NCI-H526 treated with DMSO at 0.1 percent for 48 hours (cell line): ENCODE results near the gene GSTT4.
"Not testable (repeated sequence)": the region's sequence is repeated elsewhere in the genome, so short reads cannot be mapped to it uniquely, and the experiment has no call there.

Experiments
- DNase-seq: peaks from one replicate; lab custom pipeline; 2025; lab: John Stamatoyannopoulos, UW

The GSTT4 gene

DNA sequence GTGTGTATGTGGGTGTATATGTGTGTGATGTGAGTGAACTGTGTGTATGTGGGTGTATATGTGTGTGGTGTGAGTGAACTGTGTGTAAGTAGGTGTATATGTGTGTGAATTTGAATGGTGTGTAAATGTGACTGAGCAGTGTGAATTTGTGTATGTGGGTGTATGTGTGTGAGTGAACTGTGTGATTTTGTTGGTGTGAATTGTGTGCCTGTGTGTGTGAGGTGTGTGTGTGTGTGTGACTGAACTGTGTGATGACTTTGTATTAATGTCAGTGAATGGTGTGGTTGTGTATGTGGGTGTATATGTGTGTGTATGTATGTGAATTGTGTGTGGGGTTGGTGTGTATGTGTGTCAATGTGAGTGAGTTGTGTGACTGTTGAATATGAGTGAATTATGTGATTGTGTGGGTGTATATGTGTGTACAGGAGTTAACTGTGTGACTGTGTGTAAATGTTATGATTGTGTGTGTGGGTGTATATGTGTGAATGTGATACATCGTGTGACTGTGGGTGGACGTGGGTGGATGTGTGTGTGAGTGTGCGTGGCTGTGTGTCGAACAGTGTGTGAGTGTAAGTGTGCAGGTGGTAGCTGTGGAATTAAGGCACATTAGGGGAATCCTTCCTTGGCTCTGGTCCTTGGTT is 18.6 kb downstream of the GSTT4 start:
- not testable (repeated sequence) for DNase-seq

DNA sequence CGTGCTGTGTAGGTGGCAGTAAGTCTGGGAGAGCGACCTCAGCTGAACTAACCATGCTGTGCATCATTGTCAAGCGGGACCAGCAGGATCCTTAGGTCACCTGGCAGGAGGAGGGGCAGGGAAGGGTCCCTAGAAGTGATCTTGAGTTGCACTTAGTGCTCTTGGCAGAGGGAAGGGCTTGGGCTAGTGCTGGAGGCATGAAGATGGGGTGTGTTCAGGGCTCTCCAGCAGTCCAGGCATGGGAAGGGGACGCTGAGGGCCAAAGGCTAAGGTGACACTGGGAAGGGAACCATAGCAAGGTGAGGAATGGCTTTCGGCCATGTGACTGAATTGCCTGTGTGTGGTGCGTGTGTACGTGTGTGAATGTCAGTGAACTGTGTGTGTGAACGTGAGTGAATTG is 19.2 kb downstream of the GSTT4 start:
- not testable (repeated sequence) for DNase-seq

DNA sequence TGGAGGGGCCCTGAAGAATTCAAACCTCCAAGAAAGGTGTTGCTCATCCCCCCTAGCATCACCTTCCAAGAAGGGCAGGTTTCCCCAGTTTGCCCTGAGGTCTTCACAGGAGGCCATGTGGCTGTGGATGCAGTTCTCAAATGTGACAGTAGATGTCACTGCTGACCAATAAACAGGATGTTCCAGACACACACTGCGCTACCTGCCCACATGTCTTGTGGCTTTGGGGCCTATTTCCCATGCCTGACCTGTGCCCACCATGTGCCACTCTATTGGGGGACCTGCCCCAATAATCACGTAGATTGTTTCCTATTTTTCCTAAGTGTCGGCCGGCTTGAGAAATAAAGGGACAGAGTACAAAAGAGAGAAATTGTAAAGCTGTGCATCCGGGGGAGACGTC is 20.8 kb downstream of the GSTT4 start:
- DNase-seq = no peak

DNA sequence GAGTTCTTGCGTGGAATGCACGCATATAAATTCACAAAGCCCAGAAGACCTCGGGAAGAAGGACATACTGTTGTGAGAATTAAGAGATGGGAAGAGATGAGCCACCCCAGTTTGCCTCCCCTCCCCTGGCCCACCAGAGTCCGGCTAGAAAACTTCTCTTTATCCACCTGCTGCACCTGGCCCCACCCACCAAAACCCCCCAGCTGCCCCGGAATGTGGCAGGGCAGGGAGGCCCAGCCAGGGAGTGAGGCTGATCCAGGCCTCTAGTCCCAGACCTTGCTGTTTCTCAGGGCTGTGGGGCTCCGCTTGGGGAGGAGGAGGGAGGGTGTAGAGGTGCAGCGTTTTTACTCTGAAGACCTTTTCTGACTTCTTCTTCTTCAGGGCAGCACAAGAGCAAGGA is 24.7 kb downstream of the GSTT4 start:
- not testable (repeated sequence) for DNase-seq

DNA sequence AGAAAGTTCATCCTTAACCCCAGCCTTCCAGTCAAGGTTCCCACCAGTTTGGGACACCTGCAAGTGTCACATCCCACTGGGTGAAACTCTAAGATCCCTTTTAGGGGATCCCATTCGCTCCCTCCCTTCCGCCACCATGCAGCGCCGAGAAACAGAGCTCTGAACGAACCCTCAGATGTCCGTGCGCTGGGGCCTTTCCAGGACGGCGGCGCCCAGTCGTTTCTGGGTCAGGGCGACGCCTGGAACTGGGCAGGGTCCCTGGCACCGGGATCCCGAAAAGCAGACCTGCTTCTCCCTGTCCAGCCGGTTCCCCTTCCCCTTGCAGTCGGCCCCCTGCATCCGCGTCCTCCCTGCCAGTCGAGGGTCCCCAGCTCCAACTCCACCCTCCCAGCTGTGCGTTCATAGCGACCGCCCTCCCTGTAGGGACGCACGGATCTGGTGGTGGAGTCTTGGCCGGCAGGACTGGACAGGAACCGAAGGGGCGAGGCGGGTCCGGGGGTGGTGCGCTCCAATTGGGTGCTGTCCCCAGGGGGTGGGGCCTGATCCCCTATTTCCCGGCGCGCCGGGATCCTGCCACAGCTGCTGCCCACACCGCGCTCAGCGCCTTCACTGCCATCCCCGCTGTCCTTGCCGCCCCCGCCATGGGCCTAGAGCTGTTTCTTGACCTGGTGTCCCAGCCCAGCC is 25.6 kb downstream of the GSTT4 start, which contains the start of gene GSTT2:
GSTT2 (plus strand) TSS at position 578 of the 684 bp plus-strand sequence.
- not testable (repeated sequence) for DNase-seq

DNA sequence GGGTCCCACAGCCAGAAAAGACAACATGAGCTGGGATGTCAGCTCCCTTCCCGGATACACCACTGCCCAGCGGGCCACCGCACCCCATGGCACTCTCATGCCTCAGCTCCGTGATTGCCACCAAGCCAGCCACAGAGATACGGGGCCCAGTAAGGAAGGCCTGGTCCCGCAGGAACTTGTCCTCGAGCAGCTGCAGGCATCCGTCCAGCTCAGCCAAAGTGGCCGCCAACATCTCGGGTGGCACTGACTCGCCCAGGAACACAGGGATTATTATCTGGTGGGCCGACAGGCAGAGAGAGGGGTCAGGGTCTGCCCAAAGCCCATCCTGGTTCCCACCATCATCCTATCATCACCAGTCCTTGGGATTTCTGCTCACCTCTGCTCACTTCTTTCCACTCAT is 27.9 kb downstream of the GSTT4 start:
- not testable (repeated sequence) for DNase-seq

DNA sequence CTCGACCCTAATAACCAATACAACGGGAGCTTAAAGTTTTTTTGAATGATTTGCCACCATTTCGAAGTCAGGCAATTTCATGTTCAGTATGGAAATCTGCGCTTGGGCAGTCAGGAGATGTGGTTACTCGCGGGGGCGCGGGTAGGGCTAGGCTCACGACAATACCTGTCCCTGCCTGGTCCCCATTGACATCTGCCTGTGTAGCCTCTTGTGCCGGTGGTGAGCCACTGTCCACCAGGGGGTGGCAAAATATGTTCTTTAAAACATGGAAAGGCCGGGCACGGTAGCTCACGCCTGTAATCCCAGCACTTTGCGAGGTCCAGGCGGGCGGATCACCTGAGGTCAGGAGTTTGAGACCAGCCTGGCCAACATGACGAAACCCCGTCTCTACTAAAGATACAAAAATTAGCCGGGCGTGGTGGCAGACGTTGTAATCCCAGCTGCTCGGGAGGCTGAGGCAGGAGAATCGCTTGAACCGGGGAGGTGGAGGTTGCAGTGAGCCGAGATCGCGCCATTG is 30.4 kb downstream of the GSTT4 start:
- not testable (repeated sequence) for DNase-seq

DNA sequence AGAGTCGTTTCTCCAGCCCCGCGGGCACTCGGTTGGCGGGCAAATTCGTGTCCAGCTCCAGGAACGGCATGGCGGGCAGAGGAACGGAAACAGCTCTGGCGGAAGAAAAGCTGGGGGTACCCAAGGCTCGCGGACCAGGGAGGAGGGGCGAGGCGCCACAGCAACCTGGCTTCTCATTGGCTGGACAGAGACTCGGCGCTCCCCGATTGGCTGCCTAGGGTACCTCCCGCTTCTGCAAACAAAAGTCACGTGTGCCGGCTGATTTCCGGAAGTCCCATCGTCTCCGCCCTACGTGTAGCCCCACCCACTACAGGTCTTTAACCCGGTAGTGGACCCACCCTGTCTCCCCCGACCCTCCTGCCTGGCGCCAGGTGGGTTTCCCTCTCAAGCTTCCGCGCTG is 30.9 kb downstream of the GSTT4 start, which contains the start of gene DDT:
DDT (minus strand) TSS at position 97 of the 400 bp plus-strand sequence; CDS start at position 70, 27 bp downstream.
- not testable (repeated sequence) for DNase-seq

DNA sequence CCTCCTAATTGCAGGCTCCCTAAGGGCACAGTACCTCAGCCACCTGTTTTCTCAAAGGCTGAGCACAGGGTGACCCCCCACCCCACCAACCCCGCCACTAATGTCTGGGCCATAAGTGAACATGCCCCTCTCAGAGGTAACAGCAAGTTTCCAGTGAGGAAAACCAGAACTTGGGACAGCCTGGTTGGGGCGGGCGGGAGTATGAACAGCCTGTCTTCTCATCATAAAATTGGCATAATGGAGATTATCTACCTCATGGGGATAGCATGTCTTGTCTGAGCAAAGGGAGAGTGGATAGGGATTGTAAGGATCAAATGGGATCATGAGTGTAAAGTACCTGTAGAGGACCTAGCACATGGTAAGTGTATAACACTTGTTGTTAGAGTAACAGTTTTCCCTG is 33.3 kb downstream of the GSTT4 start:
- not testable (repeated sequence) for DNase-seq

DNA sequence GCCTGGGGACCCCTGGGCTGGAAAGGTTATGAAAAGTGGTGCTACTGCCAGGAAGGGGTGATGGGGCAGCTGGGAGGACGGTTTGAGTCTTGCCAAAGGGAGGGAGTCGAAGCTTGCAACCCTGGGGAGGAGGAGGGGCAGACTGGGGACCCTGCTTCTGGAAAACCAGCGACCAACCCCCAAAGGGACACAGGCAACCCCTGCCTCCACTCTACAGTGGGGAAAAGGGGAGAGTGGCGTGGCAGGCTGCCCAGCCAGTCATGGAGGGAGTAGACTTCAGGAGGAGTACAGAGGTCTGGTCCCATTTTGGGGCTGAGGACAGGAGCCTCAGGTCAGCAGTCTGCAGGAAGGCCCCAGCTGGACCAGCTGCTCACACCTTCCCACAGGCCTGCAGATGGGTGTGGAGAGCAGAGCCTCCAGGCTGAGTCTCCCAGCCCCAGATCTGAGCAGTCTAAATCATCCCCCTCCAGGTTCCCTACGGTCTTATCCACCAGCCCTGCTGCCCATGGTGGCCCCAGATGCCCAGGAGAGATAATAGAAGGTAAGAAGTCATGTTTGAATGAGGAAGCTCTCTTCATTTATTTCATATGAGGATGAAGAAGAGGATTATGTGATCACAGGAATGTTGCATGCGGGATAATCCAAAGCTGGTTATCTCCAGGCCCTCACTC is 34.3 kb downstream of the GSTT4 start:
- no peak for DNase-seq

DNA sequence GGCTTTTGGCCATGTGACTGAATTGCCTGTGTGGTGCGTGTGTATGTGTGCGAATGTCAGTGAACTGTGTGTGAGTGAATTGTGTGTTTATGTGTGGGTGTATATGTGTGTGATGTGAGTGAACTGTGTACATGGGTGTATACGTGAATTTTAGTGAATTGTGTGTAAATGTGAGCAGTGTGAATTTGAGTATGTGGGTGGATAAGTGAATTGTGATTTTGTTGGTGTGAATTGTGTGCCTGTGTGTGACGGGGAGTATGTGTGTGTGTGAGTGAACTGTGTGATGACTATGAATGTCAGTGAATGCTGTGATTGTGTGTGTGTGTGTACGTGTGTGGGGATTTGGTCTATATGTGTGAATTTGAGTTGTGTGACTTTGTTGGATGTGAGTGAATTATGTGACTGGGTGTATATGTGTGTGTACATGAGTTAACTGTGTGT is 35.0 kb downstream of the GSTT4 start:
- DNase-seq = no peak

DNA sequence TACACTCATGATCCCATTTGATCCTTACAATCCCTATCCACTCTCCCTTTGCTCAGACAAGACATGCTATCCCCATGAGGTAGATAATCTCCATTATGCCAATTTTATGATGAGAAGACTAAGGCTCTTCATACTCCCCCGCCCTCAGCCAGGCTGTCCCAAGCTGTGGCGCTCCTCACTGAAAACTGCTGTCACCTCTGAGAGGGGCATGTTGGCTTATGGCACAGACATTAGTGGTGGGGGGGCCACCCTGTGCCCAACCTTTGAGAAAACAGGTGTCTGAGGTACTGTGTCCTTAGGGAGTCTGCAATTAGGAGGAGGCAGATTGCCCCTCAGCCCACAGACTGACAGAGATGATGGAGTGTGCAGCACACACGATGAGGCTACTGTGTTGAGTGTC is 36.2 kb downstream of the GSTT4 start:
- DNase-seq = no peak

DNA sequence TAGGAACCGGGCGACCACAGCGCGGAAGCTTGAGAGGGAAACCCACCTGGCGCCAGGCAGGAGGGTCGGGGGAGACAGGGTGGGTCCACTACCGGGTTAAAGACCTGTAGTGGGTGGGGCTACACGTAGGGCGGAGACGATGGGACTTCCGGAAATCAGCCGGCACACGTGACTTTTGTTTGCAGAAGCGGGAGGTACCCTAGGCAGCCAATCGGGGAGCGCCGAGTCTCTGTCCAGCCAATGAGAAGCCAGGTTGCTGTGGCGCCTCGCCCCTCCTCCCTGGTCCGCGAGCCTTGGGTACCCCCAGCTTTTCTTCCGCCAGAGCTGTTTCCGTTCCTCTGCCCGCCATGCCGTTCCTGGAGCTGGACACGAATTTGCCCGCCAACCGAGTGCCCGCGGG is 38.7 kb downstream of the GSTT4 start, which contains the start of gene DDTL:
DDTL (plus strand) TSS at position 321 of the 400 bp plus-strand sequence; CDS start at position 348, 27 bp downstream.
- DNase-seq = not testable (repeated sequence)

DNA sequence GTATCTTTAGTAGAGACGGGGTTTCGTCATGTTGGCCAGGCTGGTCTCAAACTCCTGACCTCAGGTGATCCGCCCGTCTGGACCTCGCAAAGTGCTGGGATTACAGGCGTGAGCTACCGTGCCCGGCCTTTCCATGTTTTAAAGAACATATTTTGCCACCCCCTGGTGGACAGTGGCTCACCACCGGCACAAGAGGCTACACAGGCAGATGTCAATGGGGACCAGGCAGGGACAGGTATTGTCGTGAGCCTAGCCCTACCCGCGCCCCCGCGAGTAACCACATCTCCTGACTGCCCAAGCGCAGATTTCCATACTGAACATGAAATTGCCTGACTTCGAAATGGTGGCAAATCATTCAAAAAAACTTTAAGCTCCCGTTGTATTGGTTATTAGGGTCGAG is 39.2 kb downstream of the GSTT4 start:
- not testable (repeated sequence) for DNase-seq

DNA sequence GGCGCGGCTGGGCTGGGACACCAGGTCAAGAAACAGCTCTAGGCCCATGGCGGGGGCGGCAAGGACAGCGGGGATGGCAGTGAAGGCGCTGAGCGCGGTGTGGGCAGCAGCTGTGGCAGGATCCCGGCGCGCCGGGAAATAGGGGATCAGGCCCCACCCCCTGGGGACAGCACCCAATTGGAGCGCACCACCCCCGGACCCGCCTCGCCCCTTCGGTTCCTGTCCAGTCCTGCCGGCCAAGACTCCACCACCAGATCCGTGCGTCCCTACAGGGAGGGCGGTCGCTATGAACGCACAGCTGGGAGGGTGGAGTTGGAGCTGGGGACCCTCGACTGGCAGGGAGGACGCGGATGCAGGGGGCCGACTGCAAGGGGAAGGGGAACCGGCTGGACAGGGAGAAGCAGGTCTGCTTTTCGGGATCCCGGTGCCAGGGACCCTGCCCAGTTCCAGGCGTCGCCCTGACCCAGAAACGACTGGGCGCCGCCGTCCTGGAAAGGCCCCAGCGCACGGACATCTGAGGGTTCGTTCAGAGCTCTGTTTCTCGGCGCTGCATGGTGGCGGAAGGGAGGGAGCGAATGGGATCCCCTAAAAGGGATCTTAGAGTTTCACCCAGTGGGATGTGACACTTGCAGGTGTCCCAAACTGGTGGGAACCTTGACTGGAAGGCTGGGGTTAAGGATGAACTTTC is 44.0 kb downstream of the GSTT4 start, which contains the start of gene GSTT2B:
GSTT2B (minus strand) TSS at position 112 of the 688 bp plus-strand sequence; CDS start at position 48, 64 bp downstream.
- DNase-seq = not testable (repeated sequence)

DNA sequence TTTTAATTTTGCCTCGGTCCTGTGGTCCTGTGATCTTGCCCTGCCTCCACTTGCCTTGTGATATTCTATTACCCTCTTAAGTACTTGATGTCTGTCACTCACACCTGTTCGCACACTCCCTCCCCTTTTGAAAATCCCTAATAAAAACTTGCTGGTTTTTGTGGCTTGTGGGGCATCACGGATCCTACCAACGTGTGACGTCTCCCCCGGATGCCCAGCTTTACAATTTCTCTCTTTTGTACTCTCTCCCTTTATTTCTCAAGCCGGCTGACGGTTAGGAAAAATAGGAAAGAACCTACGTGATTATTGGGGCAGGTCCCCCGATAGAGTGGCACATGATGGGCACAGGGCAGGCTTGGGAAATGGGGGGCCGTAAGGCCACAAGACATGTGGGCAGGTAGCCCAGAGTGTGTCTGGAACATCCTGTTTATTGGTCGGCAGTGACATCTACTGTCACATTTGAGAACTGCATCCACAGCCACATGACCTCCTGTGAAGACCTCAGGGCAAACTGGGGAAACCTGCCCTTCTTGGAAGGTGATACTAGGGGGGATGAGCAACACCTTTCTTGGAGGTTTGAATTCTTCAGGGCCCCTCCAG is 48.9 kb downstream of the GSTT4 start:
- DNase-seq = peak; percentile 0

DNA sequence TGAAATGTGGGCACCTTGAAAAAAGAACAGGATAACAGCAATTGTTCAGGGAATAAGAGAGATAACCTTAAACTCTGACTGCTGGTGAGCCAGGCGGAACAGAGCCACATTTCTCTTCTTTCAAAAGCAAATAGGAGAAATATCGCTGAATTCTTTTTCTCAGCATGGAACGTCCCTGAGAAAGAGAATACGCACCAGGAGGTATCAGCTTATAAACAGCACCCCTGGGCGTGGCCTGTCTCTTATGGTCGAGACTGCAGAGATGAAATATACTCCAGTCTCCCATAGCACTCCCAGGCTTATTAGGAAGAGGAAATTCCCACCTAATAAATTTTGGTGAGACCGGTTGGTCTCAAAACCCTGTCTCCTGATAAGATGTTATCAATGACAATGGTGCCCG is 49.4 kb downstream of the GSTT4 start:
- DNase-seq = not testable (repeated sequence)

DNA sequence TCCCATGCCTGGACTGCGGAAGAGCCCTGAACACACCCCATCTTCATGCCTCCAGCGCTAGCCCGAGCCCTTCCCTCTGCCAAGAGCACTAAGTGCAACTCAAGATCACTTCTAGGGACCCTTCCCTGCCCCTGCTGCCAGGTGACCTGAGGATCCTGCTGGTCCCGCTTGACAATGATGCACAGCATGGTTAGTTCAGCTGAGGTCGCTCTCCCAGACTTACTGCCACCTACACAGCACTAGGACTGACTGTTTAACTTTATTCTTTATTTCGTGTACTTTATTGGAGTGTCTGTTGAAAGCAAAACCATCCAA is 50.3 kb downstream of the GSTT4 start:
- not testable (repeated sequence) for DNase-seq

DNA sequence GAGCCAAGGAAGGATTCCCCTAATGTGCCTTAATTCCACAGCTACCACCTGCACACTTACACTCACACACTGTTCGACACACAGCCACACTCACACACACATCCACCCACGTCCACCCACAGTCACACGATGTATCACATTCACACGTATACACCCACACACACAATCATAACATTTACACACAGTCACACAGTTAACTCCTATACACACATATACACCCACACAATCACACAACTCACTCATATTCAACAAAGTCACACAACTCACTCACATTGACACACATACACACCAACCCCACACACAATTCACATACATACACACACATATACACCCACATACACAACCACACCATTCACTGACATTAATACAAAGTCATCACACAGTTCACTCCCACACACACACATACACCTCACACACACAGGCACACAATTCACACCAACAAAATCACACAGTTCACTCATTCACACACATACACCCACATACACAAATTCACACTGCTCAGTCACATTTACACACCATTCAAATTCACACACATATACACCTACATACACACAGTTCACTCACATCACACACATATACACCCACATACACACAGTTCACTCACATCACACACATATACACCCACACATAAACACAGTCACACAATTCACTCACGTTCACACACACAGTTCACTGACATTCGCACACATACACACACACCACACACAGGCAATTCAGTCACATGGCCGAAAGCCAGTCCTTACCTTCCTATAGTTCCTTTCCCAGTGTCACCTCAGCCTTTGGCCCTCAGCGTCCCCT is 50.9 kb downstream of the GSTT4 start:
- not testable (repeated sequence) for DNase-seq

DNA sequence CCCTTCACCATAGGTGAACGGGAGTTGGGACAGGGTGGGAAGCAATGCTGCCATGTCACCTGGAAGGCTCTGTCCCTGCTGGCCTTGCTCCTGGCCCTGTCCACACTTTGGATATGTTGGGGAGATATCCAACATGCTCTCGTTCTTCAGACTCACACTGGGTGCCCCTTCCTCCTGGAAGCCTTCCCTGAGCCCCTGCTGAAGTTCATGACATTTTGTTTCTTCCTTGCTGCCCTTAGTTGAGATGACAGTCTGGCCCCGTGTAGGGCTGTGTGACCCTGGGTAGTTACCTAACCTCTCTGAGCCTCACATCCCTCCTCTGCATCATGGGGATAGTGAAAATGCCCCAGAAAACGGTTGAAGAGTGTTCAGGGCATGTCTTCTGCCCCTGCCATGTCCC is 51.8 kb downstream of the GSTT4 start:
- DNase-seq = not testable (repeated sequence)
